GM20431 (cell line): ENCODE measurements around the gene DDR1.

Source experiments
- in situ Hi-C: fragments of 300-500 bp; cut with MseI, MboI; formaldehyde crosslinking; loops from one replicate; pipeline ENCODE4 v1.15.0; 2020; ENCODE audit warnings: low sequenced_read_pairs; ENCODE audit not compliant: unreplicated experiment

Gene DDR1

DNA sequence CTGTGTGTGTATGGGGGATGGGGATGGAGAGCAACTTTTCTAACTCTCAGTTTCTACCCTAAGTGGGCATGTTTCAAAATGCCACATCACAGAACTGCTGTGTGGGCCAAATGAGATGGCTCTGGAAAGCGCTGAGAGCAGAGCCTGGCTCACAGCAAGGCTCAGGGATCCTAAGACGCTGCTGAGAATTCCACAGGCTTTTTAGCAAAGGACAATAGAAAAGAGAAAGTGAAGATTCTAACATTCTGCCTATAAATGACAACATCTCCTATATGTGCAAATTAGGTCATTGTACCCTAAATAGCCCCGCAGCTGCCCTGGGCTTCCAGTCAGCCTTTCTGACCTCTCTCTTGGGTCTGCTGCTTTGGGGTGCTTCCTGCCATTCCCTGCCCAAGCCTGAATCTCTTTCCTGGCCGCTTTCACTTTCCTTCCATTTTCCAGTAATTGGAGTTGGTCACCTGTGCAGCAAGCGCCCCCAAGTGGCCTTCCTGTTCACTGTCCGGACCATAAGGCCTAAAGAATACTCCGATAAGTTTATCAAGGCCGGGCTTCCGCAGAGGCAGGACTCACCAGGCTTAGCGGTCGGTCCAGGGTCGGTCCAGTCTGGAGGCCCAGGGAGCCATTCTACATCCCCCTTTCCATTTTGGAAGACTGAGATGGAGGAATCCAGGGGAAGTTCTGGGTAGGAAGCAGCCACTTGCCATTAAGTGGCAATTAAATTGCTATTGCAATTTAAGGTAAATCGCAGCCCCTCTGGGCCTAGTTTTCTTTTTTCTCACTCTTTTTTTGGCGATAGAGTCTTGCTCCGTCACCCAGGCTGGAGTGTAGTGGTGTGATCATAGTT lies 6.7 kb upstream of the DDR1 start:
- in situ Hi-C loops: no loop called here

GRCh38 chr6:30879684-30880427 lies 4.5 kb upstream of the DDR1 start:
- in situ Hi-C loops: no loop called here

GRCh38 chr6:30880698-30881252 lies 3.5 kb upstream of the DDR1 start:
- in situ Hi-C loops: no loop called here

GRCh38 chr6:30881392-30882203 lies 2.7 kb upstream of the DDR1 start:
- in situ Hi-C loops: no loop called here

DNA sequence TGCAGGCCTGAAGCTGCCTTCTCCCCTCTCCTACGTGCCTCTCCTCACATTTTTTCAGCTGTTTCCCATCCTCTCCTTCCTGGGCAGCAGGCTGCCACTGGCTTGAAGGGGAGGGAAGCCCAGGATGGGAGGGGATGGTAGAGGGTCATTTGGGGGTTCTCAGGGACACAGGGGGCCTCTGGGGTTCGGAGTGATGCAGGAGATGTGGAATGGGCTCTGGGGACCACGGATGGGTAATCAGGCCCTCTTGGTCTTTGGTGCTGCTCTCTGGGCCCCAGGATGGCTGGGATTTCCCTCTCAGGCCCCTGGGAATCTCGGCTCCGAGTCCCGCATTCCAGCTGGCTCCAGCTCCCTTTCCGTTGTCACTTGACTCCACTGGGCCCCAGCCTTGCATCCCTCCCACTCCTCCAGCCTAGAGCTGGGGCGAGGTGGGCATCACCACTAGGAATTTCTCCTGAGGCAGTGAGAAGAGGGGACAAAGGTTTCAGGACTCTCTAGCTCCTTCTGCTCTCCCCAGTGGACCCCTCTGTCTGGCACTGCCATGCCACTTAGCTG lies 2.0 kb upstream of the DDR1 start:
- in situ Hi-C loops: no loop called here

- in situ Hi-C loops: no loop called here
Observed at GRCh38 chr6:30882759-30883684, 1.3 kb upstream of the DDR1 start.

- in situ Hi-C loops: no loop called here
Observed at GRCh38 chr6:30884521-30885480, 482 bp downstream of the DDR1 start.

DNA sequence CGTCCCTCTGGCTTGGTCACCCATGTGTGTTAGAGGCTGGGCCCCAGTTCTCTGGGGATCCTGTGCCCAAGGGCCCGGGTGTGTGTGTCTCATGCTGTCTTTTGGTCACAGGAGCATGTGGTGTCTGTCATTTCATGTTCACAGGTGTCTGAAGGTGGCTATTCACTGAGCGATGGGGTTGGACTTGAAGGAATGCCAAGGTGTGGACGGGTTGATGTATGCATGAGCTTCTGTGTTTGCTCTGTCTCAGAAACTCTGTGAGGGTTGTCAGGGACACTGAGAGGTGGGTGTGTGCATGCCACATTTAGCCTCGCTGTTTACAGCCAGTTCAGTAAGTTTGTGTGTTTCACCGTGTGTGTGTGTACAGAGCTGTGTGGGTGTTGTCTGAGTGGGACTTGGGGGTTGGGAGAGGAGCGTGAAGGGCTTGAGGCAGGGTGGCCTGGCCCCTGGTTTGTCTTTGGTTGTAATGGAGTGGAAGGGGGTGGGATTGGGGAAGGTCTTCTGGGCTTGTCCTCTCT lies 1.2 kb downstream of the DDR1 start:
- in situ Hi-C loops: no loop called here

- in situ Hi-C loops: no loop called here
Observed at GRCh38 chr6:30885999-30886896, 1.9 kb downstream of the DDR1 start.

GRCh38 chr6:30886897-30887255 lies 2.6 kb downstream of the DDR1 start:
- in situ Hi-C loops: no loop called here

- in situ Hi-C loops: no loop called here
Observed at GRCh38 chr6:30887901-30888815, 3.8 kb downstream of the DDR1 start.

GRCh38 chr6:30888816-30889495 lies 4.6 kb downstream of the DDR1 start:
- in situ Hi-C loops: no loop called here

- in situ Hi-C loops: no loop called here
Observed at GRCh38 chr6:30889496-30889885, 5.2 kb downstream of the DDR1 start.

DNA sequence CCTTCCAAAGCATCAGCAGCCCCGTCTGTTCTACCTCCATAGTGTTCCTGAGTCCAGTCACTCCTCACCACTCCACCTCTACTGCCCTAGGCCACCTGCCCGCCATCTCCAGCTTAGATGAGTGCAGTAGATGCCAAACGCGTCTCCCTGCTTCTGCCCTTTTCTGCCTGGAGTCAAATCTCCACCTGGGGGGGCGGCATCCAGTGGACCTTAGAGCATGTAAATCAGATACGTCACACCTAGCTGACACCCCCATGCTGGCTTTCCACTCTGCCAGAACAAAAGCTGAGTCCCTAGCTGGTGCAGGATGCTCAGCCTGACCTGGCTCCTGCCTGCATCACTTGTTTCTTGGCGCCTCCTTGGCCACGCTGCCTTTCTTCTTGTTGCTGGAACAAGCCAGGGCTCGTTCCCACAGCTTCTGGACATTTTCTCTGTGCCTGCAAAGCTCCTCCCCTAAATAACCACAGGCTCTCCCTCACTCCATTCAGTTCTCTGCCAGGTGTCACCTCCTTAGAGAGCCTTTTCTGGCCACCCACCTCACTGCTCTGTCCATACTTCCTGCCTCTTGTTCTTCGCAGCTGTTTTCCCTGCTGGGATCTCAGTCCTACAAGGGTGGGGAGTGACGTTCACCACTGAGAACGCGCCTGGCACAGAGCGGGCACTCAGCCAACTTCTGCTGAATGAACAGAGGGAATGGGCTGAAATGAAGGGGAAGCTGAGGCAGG lies 5.8 kb downstream of the DDR1 start:
- in situ Hi-C loops: no loop called here
